GM21529 (cell line): ENCODE data around the gene WDR37.

Experiments
- ATAC-seq: cut with Tn5 transposase; IDR thresholded peaks from one replicate; pipeline ENCODE4 v1.9.1; 2021; ENCODE audit not compliant: unreplicated experiment

Gene WDR37

DNA sequence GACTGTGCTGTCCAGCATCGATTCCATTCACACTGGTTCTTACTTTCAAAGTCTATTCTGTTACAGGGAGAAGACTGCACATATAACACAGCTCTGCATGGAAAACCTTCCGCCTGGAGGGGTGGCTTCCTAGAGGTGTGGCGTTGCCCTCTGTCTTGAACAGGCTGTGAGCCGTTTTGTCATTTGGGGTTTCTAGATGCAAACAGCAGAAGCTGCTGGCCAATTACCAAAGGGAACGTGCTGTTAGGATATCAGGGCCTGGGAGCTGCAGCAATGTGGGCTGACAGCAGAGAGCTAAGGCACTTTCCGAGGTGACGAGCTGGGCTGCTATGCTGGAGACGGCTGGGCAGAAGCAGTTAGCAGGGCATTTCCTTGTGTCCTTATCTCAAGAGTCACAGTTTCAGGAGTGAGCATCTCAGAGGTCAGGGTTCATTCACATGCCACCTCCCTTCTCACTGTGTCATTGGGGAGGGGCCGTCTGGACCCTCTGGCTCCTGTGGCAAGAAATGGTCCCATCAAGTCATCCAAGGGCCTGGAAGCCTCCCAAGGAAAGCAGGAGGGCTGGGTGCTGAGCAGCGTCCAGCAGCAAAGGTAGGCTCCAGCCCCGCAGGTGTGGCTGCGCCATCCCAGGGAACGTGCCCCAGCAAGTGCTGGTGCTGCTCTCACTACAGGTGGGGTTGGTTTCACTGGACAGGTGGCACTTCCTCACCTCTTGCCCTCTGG lies 106.5 kb downstream of the WDR37 start:
- ATAC-seq, result no peak

DNA sequence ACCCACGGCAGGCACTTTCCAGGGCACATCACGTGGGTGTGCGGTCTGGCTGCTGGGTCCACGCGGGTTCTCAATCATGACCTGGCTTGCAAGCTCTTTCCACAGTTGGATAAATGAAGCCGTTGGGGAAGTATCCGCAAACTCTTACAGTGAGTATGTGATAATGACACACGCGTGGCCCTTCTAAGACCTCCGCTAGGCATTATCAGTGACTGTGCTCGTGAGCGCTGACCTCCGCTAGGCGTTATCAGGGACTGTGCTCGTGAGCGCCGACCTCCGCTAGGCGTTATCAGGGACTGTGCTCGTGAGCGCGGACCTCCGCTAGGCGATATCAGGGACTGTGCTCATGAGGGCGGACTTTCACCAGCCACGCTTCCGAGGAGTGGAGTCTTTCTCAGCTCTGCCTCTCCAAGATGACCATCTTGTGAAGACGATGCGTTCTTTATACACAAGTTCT lies 107.0 kb downstream of the WDR37 start:
- ATAC-seq, result no peak

DNA sequence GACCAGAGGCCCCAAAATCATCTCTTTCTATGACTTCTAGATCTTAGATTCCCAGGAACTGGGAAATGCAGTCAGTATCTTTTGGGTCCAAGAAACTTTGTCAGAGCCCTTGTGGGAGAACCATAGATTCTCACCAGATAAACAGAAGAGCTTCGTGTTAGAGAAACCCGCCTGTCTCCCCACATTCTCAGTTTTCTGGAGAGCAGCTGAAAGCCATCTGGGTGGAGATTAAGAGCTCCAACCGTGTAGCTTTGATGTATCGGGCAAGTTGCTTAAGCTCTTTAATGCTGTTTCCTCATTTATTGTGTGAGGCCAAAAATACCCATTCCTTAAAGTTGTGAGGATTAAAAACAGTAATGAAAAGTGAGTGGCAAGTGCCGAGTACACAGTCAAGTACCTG lies 107.6 kb downstream of the WDR37 start:
- ATAC-seq, result no peak

DNA sequence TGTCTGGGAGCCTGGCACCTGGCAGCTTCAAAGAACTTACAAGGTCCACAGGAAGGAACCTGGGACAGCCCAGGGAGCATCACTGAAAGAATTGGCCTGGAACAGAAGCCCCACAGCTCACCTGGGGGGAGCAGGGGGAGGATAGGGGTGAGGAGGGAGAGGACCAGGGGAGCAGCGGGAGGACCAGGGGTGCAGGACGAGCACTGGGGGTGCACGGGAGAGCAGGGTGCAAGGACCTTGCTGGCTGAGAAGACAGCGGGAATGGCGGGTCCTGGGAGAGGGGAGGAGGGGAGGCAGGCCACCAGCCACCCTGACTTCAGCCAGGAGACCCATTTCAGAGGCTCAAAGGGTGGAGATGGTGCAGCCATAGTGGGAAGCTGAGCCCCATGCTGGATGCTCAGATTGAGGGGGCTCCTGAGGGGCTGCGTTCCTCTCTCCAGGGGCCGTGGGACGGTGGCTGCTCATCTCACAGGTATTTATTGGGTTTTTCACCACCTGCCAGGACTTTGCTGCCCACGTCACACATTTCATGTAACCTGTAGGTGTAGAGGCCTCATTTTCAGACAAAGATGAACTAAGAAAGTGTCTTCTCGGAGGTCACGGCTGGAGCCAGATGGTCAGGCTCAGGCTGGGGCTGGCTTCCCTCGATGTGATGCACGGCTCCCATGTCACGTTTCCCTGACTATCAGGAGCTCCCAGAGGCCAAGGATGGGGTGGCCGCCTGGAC lies 110.1 kb downstream of the WDR37 start:
- ATAC-seq, result no peak

DNA sequence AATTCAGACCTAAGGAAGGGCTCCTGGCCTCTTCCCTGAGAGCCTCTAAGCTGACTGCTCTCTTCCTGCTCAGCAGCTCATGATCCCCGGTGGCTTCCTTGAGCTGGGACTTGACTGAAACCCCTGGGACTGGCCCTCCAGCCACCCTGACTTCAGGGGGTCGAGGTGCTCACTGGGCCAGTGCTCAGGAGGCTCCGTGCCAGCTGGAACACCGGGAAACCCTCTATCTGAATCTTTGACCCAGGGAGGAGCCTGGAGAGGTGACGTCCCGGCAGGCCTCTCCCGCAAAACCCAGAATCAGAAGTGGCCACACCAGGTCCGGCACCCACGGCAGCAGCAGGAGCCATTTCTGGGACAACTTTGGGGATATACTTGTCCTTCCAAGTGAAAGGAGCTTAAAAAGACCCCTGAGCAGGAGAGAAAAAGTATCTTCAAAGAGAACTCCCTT lies 110.7 kb downstream of the WDR37 start:
- no peak for ATAC-seq

GRCh38 chr10:1168763-1169162 lies 112.6 kb downstream of the WDR37 start:
- no peak for ATAC-seq

DNA sequence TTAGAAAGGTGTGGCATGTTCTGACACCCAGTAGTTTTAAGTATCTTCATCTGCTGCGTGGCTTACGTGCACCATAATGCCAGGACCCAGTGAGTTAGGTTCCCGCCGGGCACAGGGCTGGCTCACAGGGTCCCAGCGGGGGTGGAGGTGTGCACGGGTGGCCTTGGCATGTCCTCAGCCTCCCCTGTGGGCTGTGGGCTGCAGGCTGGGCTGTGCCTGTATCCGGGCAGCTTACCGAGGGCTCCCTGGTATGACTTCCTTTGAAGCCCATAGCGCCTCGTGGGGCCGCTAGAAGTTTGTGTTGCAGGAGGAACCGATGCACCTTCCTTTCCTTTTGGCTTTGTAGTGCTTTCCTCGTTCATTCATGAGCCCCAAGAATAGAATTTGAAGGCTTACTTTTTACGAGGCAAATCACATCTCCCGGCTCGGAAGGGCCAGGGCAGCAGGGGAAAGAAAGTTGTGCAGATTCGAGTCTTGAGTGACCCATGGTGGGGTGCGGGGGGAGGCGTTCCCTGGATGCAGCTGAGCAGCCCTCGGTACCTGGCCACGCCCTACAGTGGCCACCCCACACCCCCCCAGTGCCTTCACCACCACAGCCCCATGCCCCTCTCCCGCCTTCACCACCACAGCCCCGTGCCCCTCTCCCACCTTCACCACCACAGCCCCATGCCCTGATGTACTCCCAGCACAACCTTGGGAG lies 113.2 kb downstream of the WDR37 start:
- no peak for ATAC-seq

- no peak for ATAC-seq
Observed at GRCh38 chr10:1169981-1170866, 114.0 kb downstream of the WDR37 start.

GRCh38 chr10:1170867-1171180 lies 114.6 kb downstream of the WDR37 start:
- no peak for ATAC-seq

DNA sequence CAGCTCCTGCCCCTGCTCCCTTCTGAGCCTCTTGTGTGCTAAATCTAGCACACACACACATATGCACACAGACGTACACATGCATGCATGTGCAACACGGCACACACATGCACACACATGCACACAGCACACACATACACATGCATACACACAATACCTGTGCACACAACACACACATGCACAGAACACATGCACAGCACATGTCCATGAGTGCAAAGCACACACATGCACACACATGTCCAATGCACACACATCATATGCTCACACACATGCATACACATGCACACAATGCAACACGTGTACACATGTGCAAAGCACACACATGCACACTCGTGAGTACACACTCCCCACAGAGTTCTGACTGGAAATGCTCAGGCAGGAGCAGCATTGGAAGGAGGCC lies 115.0 kb downstream of the WDR37 start:
- no peak for ATAC-seq

- ATAC-seq, result no peak
Observed at GRCh38 chr10:1171586-1171985, 115.4 kb downstream of the WDR37 start.

- ATAC-seq, result no peak
Observed at GRCh38 chr10:1172256-1172984, 116.2 kb downstream of the WDR37 start.

DNA sequence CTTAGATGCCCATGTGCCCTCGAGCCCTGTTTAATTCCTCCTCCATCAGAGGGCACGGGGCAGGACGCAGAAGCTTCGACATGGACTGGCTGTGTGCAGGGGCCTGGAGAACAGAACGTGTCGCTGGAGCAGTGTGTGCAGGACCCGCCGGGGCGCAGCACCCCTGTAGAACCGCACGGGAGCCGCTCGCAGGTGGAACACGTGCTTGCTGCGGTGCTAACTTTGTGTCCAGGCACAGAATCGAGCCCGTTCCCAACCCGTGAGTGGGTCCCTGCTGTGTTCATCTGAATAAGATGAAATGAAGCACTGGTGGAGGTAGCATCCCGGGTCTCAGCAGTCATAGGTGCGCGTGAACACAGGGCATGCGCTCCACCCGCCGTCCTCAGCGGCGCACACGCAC lies 116.9 kb downstream of the WDR37 start:
- ATAC-seq, result no peak

GRCh38 chr10:1174022-1174421 lies 117.8 kb downstream of the WDR37 start:
- ATAC-seq, result no peak

GRCh38 chr10:1175956-1176565 lies 119.9 kb downstream of the WDR37 start:
- no peak for ATAC-seq

- ATAC-seq, result no peak
Observed at GRCh38 chr10:1177936-1178335, 121.8 kb downstream of the WDR37 start.

DNA sequence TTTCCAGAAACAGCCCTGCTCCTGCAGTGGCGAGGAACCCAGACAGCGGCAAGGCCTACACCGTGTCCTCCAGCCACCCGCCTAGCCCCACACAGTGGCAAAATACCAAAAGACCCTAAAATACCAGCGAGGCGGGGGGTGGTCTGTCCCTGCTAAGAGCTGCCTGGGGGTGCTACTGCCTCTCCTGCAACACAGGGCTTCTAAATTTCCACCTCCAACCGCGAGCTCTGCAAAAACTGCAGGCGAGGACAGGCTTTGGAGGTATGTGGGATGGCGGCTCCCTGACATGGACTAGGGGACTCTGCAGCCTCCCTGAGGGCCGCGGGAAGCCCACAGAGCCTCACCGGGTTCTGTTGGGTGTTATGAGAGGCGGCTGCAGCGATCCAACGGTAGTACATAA lies 122.3 kb downstream of the WDR37 start:
- ATAC-seq, result no peak

DNA sequence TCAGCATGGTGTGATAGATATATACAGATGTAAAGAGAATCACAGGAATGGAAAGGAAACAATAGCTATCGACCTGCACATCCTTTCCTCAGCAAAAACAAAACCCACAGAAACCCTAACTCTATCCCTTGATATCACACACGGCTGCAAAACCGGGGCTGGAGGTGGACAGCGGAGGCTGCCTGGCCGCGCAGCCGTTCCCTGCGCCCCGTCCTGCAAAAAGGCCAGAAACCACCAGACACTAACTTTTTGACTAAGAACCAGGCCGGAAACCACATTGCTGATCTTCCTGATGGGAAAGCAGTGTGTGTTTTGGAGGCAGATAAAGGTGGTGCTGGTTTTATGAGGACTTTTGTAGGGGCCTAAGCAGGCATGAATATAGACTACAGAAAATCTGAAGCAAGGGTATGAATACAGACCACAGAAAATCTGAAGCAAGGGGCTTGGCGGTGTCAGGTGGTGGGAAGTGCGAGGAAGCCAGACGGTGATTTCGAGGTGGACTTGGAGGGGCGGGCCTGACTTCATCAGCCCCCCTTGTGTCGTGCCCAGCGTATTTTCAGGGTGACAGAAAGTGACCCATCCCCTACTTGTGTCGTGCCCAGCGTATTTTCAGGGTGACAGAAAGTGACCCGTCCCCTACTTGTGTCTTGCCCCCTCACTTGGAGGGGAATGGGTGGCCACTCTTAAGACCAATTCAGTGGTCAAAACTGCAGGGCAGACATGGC lies 123.3 kb downstream of the WDR37 start:
- ATAC-seq, result no peak

DNA sequence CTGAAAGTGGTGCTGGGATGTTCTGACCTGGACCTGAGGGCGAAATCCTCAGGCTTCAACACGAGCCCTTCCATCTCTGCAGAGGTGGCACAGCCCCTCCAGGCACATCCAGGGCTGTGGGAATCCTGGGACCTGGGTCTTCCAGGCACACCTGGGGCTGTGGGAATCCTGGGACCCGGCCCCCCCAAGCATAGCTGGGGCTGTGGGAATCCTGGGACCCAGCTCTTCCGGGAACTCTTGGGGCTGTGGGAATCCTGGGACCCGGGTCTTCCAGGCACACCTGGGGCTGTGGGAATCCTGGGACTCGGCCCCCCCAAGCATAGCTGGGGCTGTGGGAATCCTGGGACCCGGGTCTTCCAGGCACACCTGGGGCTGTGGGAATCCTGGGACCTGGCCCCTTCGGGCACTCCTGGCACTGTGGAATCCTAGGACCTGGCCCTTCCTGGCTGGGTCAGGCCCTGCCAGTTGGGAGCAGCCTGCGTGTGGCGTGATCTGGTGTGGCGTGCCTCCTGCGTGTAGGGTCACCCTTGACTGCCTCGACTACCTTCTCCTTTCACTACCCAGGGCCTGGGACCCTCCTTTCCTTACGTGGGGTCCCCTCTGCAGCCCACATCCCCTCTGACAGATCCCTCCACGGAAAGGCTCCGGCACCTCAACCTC lies 124.0 kb downstream of the WDR37 start:
- no peak for ATAC-seq
